HCT116 (cell line): ENCODE results near the gene TAGLN. TPM values are rescaled to one million over a fixed set of nuclear protein-coding genes. Genes with fewer than 3 reads are reported as not detected.

ENCODE experiments used
- ATAC-seq: fragments of 200-7000 bp; cut with Tn5 transposase; 2 replicates; pipeline ENCODE4 v1.9.1; 2020; ENCODE audit warnings: mild to moderate bottlenecking, moderate library complexity
- BruUV-seq: library from RNA; stranded (reverse); fragments of 400-500 nt; replicated peaks from 2 replicates; lab custom pipeline; 2021; lab: Mats Ljungman, UMichigan
- CTCF ChIA-PET: fragments of 300-600 bp; sonication (Branson Sonifier 250); formaldehyde crosslinking; loops from one replicate; lab custom pipeline; 2021; ENCODE audit warnings: antibody characterized with exemption; lab: Charles Lee
- POLR2A ChIA-PET: fragments of 300-600, 350-600 bp; sonication (Branson Sonifier 250); formaldehyde crosslinking; loops from one replicate; lab custom pipeline; 2021; ENCODE audit warnings: antibody characterized with exemption; lab: Charles Lee
- RAD21 ChIA-PET, 2 experiments: fragments of 300-600 bp; sonication (Branson Sonifier 250); formaldehyde crosslinking; loops; one replicate each; lab custom pipeline; 2023; ENCODE audit warnings: low total read pairs in 2 of 2; ENCODE audit not compliant: uncharacterized antibody in 2 of 2, unreplicated experiment in 2 of 2, low non-redundant PET in 1 of 2; lab: Charles Lee
- DNase-seq: peaks from one replicate; pipeline ENCODE4 v3.0.0-alpha.2; 2010; ENCODE audit warnings: low read depth, low spot score
- H2AFZ ChIP-seq: fragments of 200-600 bp; shearing (Covaris generic), sonication (generic); 2 replicates; pipeline ENCODE4 v1.6.1; 2017; ENCODE audit warnings: low read depth, mixed run types, mixed read lengths, antibody characterized with exemption, low read length; ENCODE audit not compliant: poor library complexity, severe bottlenecking
- H3K27ac ChIP-seq: 2 replicates; pipeline ENCODE4 v1.5.1; 2012; ENCODE audit warnings: low read depth, low read length
- H3K27me3 ChIP-seq: fragments of 200-600 bp; sonication (generic); 2 replicates; pipeline ENCODE4 v1.6.1; 2016; ENCODE audit warnings: mixed run types, low read length, mixed read lengths; ENCODE audit not compliant: insufficient read depth
- H3K36me3 ChIP-seq, 2 experiments: fragments of 200-500 bp in 1 of 2; fragments of 200-600 bp in 1 of 2; sonication (Bioruptor generic) in 1 of 2; sonication (generic) in 1 of 2; 2 replicates each; pipeline versions ENCODE4 v1.5.1 to v1.6.1; 2014 to 2016; ENCODE audit warnings: low read length in 2 of 2, inconsistent platforms in 1 of 2, mixed read lengths in 1 of 2, mixed run types in 1 of 2; ENCODE audit not compliant: insufficient read depth in 2 of 2, control insufficient read depth in 1 of 2
- H3K4me1 ChIP-seq, 2 experiments: fragments of 200-600 bp in 1 of 2; sonication (generic) in 1 of 2; 2 replicates each; pipeline versions ENCODE4 v1.5.1 to v1.6.1; 2012 to 2017; ENCODE audit warnings: low read length in 2 of 2, inconsistent platforms in 1 of 2, mild to moderate bottlenecking in 1 of 2, mixed read lengths in 1 of 2, mixed run types in 1 of 2, moderate library complexity in 1 of 2; ENCODE audit not compliant: insufficient read depth in 2 of 2, control insufficient read depth in 1 of 2
- H3K4me2 ChIP-seq: fragments of 200-600 bp; sonication (generic); 2 replicates; pipeline ENCODE4 v1.6.1; 2017; ENCODE audit warnings: mixed run types, low read length, mixed read lengths
- H3K4me3 ChIP-seq, 2 experiments: fragments of 200-600 bp in 1 of 2; sonication (generic) in 1 of 2; replicated peaks in 1 of 2; 2 replicates each; pipeline ENCODE4 v1.5.1; 2011 to 2016; ENCODE audit warnings: low read length in 2 of 2, control low read depth in 1 of 2, low read depth in 1 of 2, mild to moderate bottlenecking in 1 of 2, mixed read lengths in 1 of 2, mixed run types in 1 of 2
- H3K79me2 ChIP-seq: fragments of 200-600 bp; sonication (generic); 2 replicates; pipeline ENCODE4 v1.6.1; 2017; ENCODE audit warnings: mild to moderate bottlenecking, mixed run types, low read length, moderate library complexity, mixed read lengths; ENCODE audit not compliant: insufficient read depth
- H3K9ac ChIP-seq: fragments of 200-600 bp; sonication (generic); 2 replicates; pipeline ENCODE4 v1.6.1; 2016; ENCODE audit warnings: low read length, mixed read lengths
- H3K9me2 ChIP-seq: fragments of 200-600 bp; sonication (generic), shearing (Covaris generic); 2 replicates; pipeline ENCODE4 v1.6.1; 2017; ENCODE audit warnings: mixed run types, mild to moderate bottlenecking, moderate library complexity; ENCODE audit not compliant: insufficient read depth
- H3K9me3 ChIP-seq, 2 experiments: fragments of 200-500 bp in 1 of 2; fragments of 200-600 bp in 1 of 2; sonication (Bioruptor generic) in 1 of 2; sonication (generic) in 1 of 2; 2 replicates each; pipeline ENCODE4 v1.6.1; 2014 to 2017; ENCODE audit warnings: low read length in 2 of 2, mixed read lengths in 2 of 2, inconsistent platforms in 1 of 2, low read depth in 1 of 2, mild to moderate bottlenecking in 1 of 2, mixed run types in 1 of 2, moderate library complexity in 1 of 2; ENCODE audit not compliant: control insufficient read depth in 1 of 2, insufficient read depth in 1 of 2
- H4K20me1 ChIP-seq: fragments of 200-600 bp; sonication (generic), shearing (Covaris generic); 2 replicates; pipeline ENCODE4 v1.6.1; 2017; ENCODE audit warnings: mixed run types, mild to moderate bottlenecking, moderate library complexity; ENCODE audit not compliant: insufficient read depth
- EGR1 ChIP-seq: IDR thresholded peaks from 2 replicates; pipeline ENCODE4 v1.6.1; 2012; ENCODE audit warnings: low read depth
- ELF1 ChIP-seq: IDR thresholded peaks from 2 replicates; pipeline ENCODE4 v1.6.1; 2012; ENCODE audit warnings: low read depth, borderline replicate concordance
- EZH2 ChIP-seq: fragments of 200-600 bp; sonication (generic); IDR thresholded peaks from 2 replicates; pipeline ENCODE4 v1.6.1; 2017; ENCODE audit warnings: antibody characterized with exemption, mixed run types
- EZH2phosphoT487 ChIP-seq: fragments of 200-600 bp; IDR thresholded peaks from 2 replicates; pipeline ENCODE4 v1.6.1; 2018; ENCODE audit warnings: antibody characterized with exemption, borderline replicate concordance
- FOSL1 ChIP-seq: IDR thresholded peaks from 2 replicates; pipeline ENCODE4 v1.6.1; 2012; ENCODE audit warnings: low read depth
- JUND ChIP-seq: IDR thresholded peaks from 2 replicates; pipeline ENCODE4 v1.6.1; 2012
- POLR2A ChIP-seq: IDR thresholded peaks from 2 replicates; pipeline ENCODE4 v1.7.0; 2011; ENCODE audit warnings: borderline replicate concordance; ENCODE audit not compliant: insufficient read depth, insufficient read length; ENCODE audit errors: extremely low read depth
- POLR2AphosphoS5 ChIP-seq: IDR thresholded peaks from 2 replicates; pipeline ENCODE4 v1.6.1; 2011; ENCODE audit warnings: mild to moderate bottlenecking, low read depth, low read length, moderate library complexity
- RAD21 ChIP-seq: IDR thresholded peaks from 2 replicates; pipeline ENCODE4 v1.6.1; 2012; ENCODE audit warnings: low read depth, mild to moderate bottlenecking
- SIN3A ChIP-seq: IDR thresholded peaks from 2 replicates; pipeline ENCODE4 v1.6.1; 2012; ENCODE audit warnings: low read depth
- SRF ChIP-seq: IDR thresholded peaks from 2 replicates; pipeline ENCODE4 v1.6.1; 2012; ENCODE audit warnings: low read depth
- TCF7L2 ChIP-seq: IDR thresholded peaks from 2 replicates; pipeline ENCODE4 v1.7.0; 2011; ENCODE audit warnings: borderline replicate concordance, inconsistent platforms; ENCODE audit not compliant: insufficient read depth, insufficient read length; ENCODE audit errors: extremely low read depth
- intact Hi-C: fragments of 100-400 bp; cut with micrococcal nuclease; formaldehyde crosslinking; loops from 2 replicates; pipeline ENCODE4 v1.10.0; 2022
- total RNA-seq: library from RNA; stranded (reverse); gene quantifications from one replicate; pipeline ENCODE4 v1.2.1, GENCODE V29; 2021; ENCODE audit not compliant: unreplicated experiment
- TF ChIP-seq, protein P1 (sequence below), 3 experiments: fragments of 200-600 bp in 1 of 3; sonication (generic) in 1 of 3; IDR thresholded peaks in 2 of 3; conservative IDR thresholded peaks in 1 of 3; 2 replicates each; pipeline ENCODE4 v1.5.1; 2012 to 2017; ENCODE audit warnings: low read depth in 2 of 3, low read length in 2 of 3, antibody characterized with exemption in 1 of 3, borderline replicate concordance in 1 of 3, control low read depth in 1 of 3, mild to moderate bottlenecking in 1 of 3, mixed read lengths in 1 of 3, mixed run types in 1 of 3, moderate library complexity in 1 of 3; ENCODE audit not compliant: insufficient read depth in 1 of 3

TAGLN gene
- total RNA-seq, 1 experiment from 2014 or later, result 10.0 TPM

DNA sequence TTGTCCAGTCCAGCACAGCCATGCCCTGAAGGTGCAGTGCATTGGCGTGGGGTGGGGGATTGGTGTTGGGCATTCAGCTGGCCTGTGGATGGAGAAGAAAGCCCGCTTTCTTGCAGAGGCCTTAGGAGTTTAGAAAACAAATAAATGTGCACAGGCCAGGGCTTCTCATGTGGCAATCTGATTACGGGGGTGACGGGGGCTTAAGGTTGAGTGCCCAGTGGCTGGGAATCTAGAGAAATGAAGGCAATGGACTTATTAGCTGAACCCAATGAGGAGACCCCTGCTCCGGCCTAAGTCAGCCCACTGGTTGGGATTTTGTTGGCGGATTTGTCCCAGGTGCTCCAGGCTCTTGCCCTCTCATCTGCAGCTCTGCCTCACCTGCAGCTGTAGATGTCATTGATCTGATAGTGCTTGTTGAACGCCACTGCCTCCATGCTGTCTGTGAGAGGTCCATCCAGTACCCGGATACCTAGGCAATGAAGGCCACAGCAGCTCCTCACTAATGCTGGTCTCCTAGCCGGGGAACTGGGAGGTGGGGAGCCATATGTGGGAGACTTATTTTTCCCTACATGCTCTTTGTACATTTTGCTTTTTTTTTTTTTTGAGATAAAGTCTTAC is 26.5 kb downstream of the TAGLN start:
- Histone ChIP-seq H3K9me2 (no peaks in the 10 kb centered on the region), H3K9me3 (no peaks in the 10 kb centered on the region), H3K9ac (no peak overlapping the region), H3K27ac (no peak overlapping the region), H3K27me3 (no peaks in the 10 kb centered on the region), H2AFZ (no peak overlapping the region), H3K4me1 (peaks cover 15 to 24% of the 10 kb centered on the region in 2 experiments), H3K4me3 (no peak overlapping the region), H3K4me2 (no peak overlapping the region), H3K79me2 (peaks cover 9% of the 10 kb centered on the region), H4K20me1 (no peaks in the 10 kb centered on the region), H3K36me3 (peaks cover 9 to 12% of the 10 kb centered on the region in 2 experiments; a peak in 3 of 4 replicates)
- TF ChIP-seq SRF, result no peak
- no peak for TF ChIP-seq FOSL1
- TF ChIP-seq ELF1, result no peak
- no TSS peak for BruUV-seq
- no peak for DNase-seq
- ChIA-PET RAD21 (no interaction called here), CTCF (interaction anchor here (1.6 to 2.8 kb wide), 4 partner anchors 11 to 493 kb away, joined by 4 to 30 read pairs (median 8); partner anchors contain the start of genes APOA5 and SIDT2), POLR2A (no interaction called here)
- no peak for ATAC-seq
- intact Hi-C loops, result loop anchor here (1.0 to 5.0 kb wide), 5 partner anchors 44 to 493 kb away; partner anchors contain the start of gene APOA5

DNA sequence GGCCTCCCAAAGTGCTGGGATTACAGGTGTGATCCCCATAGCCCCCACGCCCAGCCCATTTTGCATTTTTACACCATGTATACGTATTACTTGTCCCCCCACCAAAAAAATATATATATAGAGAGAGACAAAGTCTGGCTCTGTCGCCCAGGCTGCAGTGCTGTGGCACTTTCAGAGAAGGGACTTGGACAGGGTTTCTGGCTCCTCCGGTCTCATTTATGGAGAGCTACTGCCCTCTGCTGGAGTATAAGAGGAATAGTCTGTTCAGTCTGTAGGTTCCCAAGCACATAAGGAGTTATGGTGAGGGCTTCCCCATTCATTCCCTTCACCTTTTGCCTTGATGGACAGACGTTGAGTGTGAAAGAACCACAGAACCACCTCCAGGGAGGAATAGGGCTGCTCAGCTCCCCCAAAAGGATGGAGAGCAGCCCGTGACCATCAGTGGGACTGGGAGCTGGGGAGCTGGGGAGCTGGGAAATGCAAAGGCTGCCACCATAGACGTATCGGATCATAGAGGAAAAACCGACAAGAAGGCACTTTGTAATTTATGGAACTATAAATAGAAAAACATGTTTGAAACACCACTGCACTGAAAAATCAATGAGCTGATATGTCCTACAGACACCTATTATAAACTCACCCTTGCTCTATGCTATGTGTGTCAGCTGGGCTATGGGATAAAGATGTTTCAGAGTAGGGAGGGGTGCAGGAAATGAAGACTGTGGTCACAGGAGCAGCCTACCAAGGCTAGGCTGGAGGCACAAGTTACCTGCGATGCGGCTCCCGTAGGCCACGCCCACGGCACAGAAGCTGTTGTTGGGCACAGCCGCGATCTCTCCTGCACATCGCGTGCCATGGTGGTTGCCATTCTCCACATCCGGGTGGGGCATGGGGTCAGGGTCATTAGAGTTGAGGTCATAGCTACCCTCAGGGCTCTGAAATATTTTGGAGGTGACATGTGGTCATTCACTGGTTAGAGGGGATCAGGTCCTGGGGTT is 27.5 kb downstream of the TAGLN start:
- intact Hi-C loops, result loop anchor here (1.0 to 5.0 kb wide), 5 partner anchors 45 to 494 kb away; partner anchors contain the start of gene APOA5
- ChIA-PET CTCF (interaction anchor here (1.0 to 2.8 kb wide), 6 partner anchors 12 to 713 kb away, joined by 3 to 30 read pairs (median 6); partner anchors contain the start of genes APOA5 and SIDT2), POLR2A (interaction anchor here (1.4 kb wide), 1 partner anchor 48 kb away, joined by 3 read pairs; the partner anchor contains the start of gene SIDT2)
- peaks cover 9 to 12% of the 10 kb centered on the region in 2 experiments; a peak in 3 of 4 replicates for H3K36me3 ChIP-seq
- no peak overlapping the region for H3K4me3 ChIP-seq
- DNase-seq, result peak; percentile 65
- no peaks in the 10 kb centered on the region for H4K20me1 ChIP-seq
- TF ChIP-seq POLR2A (no peak), JUND (no peak), SRF (no peak), EGR1 (no peak), SIN3A (no peak), RAD21 (peak; percentile 94), POLR2AphosphoS5 (no peak), ELF1 (no peak), FOSL1 (no peak), TCF7L2 (no peak), EZH2phosphoT487 (no peak), EZH2 (no peak)
- TF ChIP-seq, protein P1, sequence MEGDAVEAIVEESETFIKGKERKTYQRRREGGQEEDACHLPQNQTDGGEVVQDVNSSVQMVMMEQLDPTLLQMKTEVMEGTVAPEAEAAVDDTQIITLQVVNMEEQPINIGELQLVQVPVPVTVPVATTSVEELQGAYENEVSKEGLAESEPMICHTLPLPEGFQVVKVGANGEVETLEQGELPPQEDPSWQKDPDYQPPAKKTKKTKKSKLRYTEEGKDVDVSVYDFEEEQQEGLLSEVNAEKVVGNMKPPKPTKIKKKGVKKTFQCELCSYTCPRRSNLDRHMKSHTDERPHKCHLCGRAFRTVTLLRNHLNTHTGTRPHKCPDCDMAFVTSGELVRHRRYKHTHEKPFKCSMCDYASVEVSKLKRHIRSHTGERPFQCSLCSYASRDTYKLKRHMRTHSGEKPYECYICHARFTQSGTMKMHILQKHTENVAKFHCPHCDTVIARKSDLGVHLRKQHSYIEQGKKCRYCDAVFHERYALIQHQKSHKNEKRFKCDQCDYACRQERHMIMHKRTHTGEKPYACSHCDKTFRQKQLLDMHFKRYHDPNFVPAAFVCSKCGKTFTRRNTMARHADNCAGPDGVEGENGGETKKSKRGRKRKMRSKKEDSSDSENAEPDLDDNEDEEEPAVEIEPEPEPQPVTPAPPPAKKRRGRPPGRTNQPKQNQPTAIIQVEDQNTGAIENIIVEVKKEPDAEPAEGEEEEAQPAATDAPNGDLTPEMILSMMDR (IDR thresholded peaks at IDR 0.05 in 2 of 3, conservative IDR thresholded peaks at IDR 0.05 in 1 of 3; ENCODE audit: borderline replicate concordance in 1 of 3, insufficient read depth in 1 of 3, low read depth in 2 of 3, low read length in 2 of 3), result peak; percentile 67 to 91 (median 79)
- TF ChIP-seq, all 23 proteins: peak for 2
- no TSS peak for BruUV-seq
- Histone ChIP-seq H2AFZ (no peak overlapping the region), H3K27ac (no peak overlapping the region), H3K4me1 (peaks cover 14 to 24% of the 10 kb centered on the region in 2 experiments; a peak in 3 of 4 replicates), H3K4me2 (no peak overlapping the region), H3K27me3 (no peaks in the 10 kb centered on the region), H3K9me2 (no peaks in the 10 kb centered on the region), H3K9ac (no peak overlapping the region), H3K79me2 (peaks cover 20% of the 10 kb centered on the region), H3K9me3 (no peaks in the 10 kb centered on the region)
- RAD21 ChIA-PET, result interaction anchor here (0.8 to 1.2 kb wide), 5 partner anchors 45 to 435 kb away, joined by 3 read pairs; partner anchors contain the start of gene APOA5 (in 1 of the 2)
- ATAC-seq, result peak; percentile 75
